Gastroesophageal sphincter (tissue), 4 donors: ENCODE results near the gene LARP1. TPM values are rescaled to one million over a fixed set of nuclear protein-coding genes. Genes with fewer than 3 reads are reported as not detected.
"Not testable (repeated sequence)": the region's sequence is repeated elsewhere in the genome, so short reads cannot be mapped to it uniquely, and the experiment has no call there.

Experiments
- ATAC-seq: fragments of 150-250 bp; one replicate; pipeline ENCODE4 v1.9.1; 2016; ENCODE audit warnings: mild to moderate bottlenecking, moderate library complexity
- H3K27ac ChIP-seq, 4 donors: fragments of 200-600 bp; sonication (generic) in 3 of 4; 1 replicate in 3 of 4; 2 replicates in 1 of 4; pipeline ENCODE4 v1.5.1; 2016 to 2019
- H3K27me3 ChIP-seq: fragments of 200-600 bp; sonication (generic); one replicate; pipeline ENCODE4 v1.5.1; 2019
- H3K36me3 ChIP-seq, 2 donors: fragments of 200-600 bp; sonication (generic); one replicate each; pipeline ENCODE4 v1.5.1; 2019; ENCODE audit warnings: control low read depth in 1 of 2
- H3K4me1 ChIP-seq, 3 donors: fragments of 200-600 bp; sonication (generic); 1 replicate in 2 of 3; 2 replicates in 1 of 3; pipeline ENCODE4 v1.5.1; 2016 to 2019; ENCODE audit warnings: control low read depth in 2 of 3
- H3K4me3 ChIP-seq, 2 donors: fragments of 200-600 bp; sonication (generic); one replicate each; pipeline ENCODE4 v1.5.1; 2019; ENCODE audit warnings: mild to moderate bottlenecking in 1 of 2, moderate library complexity in 1 of 2
- H3K9me3 ChIP-seq, 3 donors: fragments of 200-600 bp; sonication (generic); one replicate each; pipeline ENCODE4 v1.5.1; 2017 to 2019; ENCODE audit warnings: control low read depth in 2 of 3
- EP300 ChIP-seq: sonication (generic); formaldehyde crosslinking; IDR thresholded peaks from one replicate; pipeline ENCODE4 v1.6.1; 2017; ENCODE audit warnings: antibody characterized with exemption, mild to moderate bottlenecking
- POLR2A ChIP-seq, 2 donors: fragments of 450-650 bp; IDR thresholded peaks; one replicate each; pipeline ENCODE4 v1.6.1; 2017; ENCODE audit warnings: antibody characterized with exemption in 2 of 2, mild to moderate bottlenecking in 2 of 2, moderate library complexity in 1 of 2
- POLR2AphosphoS5 ChIP-seq: sonication (generic); formaldehyde crosslinking; IDR thresholded peaks from one replicate; pipeline ENCODE4 v1.6.1; 2017; ENCODE audit warnings: antibody characterized with exemption
- WGBS, 2 donors: methylation state at CpG; one replicate each; pipeline ENCODE4 v1.1.5; 2018; ENCODE audit warnings: low coverage in 1 of 2; 5-methylcytosine and 5-hydroxymethylcytosine counted together
- total RNA-seq, 4 donors: library from RNA; depleted of rRNA; stranded (reverse); fragments of >200 nt; gene quantifications; one replicate each; pipeline ENCODE4 v1.1.0, GENCODE V29; 2016
- TF ChIP-seq, protein P1 (sequence below), 4 experiments: fragments of 200-600 bp in 2 of 4; fragments of 450-650 bp in 2 of 4; sonication (generic) in 1 of 4; IDR thresholded peaks; one replicate each; pipeline ENCODE4 v1.5.1; 2017 to 2019; ENCODE audit warnings: antibody characterized with exemption in 4 of 4, mild to moderate bottlenecking in 2 of 4, moderate library complexity in 2 of 4

LARP1 gene
- total RNA-seq, 4 donors from 2014 or later: 64.6 to 118 (median 80.1) TPM

DNA sequence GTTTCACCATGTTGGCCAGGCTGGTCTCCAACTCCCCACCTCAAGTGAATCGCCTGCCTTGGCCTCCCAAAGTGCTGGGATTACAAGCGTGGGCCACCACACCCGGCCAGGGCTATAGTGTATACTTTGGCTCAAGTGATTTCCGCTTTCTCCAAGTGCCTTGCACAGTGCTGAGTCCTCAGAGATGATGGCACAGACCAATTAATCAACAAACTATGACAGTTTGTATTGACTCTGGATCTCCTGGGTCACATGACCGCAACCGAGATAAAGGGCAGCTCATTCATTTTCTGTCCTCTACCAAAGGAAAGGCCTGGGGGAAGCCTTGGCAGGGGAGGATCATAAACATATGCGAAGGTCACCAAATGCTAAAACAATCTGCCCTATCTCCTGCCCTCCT lies 11.4 kb upstream of the LARP1 start:
- no peak for ATAC-seq
- peaks cover 0 to 37% (median 14%) of the 10 kb centered on the region in 3 donors for H3K4me1 ChIP-seq
- H3K36me3 ChIP-seq: no peaks in the 10 kb centered on the region
- TF ChIP-seq, protein P1, sequence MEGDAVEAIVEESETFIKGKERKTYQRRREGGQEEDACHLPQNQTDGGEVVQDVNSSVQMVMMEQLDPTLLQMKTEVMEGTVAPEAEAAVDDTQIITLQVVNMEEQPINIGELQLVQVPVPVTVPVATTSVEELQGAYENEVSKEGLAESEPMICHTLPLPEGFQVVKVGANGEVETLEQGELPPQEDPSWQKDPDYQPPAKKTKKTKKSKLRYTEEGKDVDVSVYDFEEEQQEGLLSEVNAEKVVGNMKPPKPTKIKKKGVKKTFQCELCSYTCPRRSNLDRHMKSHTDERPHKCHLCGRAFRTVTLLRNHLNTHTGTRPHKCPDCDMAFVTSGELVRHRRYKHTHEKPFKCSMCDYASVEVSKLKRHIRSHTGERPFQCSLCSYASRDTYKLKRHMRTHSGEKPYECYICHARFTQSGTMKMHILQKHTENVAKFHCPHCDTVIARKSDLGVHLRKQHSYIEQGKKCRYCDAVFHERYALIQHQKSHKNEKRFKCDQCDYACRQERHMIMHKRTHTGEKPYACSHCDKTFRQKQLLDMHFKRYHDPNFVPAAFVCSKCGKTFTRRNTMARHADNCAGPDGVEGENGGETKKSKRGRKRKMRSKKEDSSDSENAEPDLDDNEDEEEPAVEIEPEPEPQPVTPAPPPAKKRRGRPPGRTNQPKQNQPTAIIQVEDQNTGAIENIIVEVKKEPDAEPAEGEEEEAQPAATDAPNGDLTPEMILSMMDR (IDR thresholded peaks at IDR 0.05): no peak
- TF ChIP-seq POLR2A (IDR thresholded peaks at IDR 0.05): no peak
- no peak for TF ChIP-seq EP300
- no peak for TF ChIP-seq POLR2AphosphoS5
- no peaks in the 10 kb centered on the region for H3K9me3 ChIP-seq
- no peaks in the 10 kb centered on the region for H3K27me3 ChIP-seq
- H3K27ac ChIP-seq: no peak overlapping the region
- H3K4me3 ChIP-seq: no peak overlapping the region
- 91 to 92% methylated on average over 2 to 4 of the region's 7 CpGs for WGBS, 2 donors

DNA sequence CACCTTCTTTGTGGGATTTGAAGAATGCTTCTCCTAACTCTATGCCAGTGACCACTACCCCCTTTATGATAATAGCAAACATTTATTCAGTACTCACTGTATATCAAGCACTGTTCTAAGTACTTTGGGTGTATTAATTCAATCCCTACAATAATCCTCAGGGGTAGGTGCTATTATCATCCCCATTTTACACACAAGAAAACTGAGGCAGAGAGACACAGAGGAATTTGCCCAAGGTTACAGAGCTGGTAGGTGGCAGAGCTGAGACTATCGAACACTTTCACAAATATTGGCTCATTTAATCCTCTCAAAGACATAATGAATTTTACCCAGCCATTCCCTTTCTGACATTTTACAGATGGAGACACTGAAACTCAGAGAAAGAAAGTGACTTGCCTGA lies 9.8 kb upstream of the LARP1 start:
- no peak for ATAC-seq
- no peaks in the 10 kb centered on the region for H3K27me3 ChIP-seq
- H3K4me1 ChIP-seq: peaks cover 0 to 39% (median 12%) of the 10 kb centered on the region in 3 donors
- TF ChIP-seq POLR2AphosphoS5: no peak
- TF ChIP-seq, protein P1 (IDR thresholded peaks at IDR 0.05): no peak
- TF ChIP-seq EP300: no peak
- TF ChIP-seq POLR2A (IDR thresholded peaks at IDR 0.05): no peak
- H3K4me3 ChIP-seq: no peak overlapping the region
- H3K27ac ChIP-seq: no peak overlapping the region
- 100% methylated on average over 1 of the region's 1 CpG; no CpG with 5 or more reads in 1 of the 2 donors for WGBS, 2 donors
- no peaks in the 10 kb centered on the region for H3K9me3 ChIP-seq
- H3K36me3 ChIP-seq: no peaks in the 10 kb centered on the region

DNA sequence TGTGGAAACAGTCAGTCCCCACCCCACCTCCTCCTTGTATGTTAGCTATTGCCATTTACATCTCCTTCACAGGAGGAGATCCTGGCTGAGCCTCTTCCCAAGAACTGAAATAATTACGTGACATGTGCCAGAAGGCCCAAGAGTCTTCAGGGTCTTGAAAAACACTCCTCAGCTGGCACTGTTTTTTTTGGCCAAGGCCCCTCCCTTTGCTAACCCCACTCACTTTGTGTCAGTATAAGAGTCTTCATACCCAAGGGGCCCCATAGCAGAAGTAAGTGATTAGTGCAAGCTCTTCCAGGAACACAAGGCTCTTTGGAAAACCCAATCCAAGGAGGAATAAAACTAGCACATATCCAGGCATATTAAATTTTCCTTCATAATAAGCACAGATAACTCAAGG lies 5.7 kb upstream of the LARP1 start:
- H3K27ac ChIP-seq: no peak overlapping the region
- H3K9me3 ChIP-seq: no peaks in the 10 kb centered on the region
- no peaks in the 10 kb centered on the region for H3K36me3 ChIP-seq
- no peak overlapping the region for H3K4me3 ChIP-seq
- no peak for ATAC-seq
- H3K4me1 ChIP-seq: peaks cover 3 to 44% (median 4%) of the 10 kb centered on the region in 3 donors
- TF ChIP-seq POLR2AphosphoS5: no peak
- no peak for TF ChIP-seq EP300
- no peak for TF ChIP-seq POLR2A (IDR thresholded peaks at IDR 0.05)
- TF ChIP-seq, protein P1 (IDR thresholded peaks at IDR 0.05): no peak
- 50% methylated on average over 1 of the region's 1 CpG; no CpG with 5 or more reads in 1 of the 2 donors for WGBS, 2 donors
- no peaks in the 10 kb centered on the region for H3K27me3 ChIP-seq

DNA sequence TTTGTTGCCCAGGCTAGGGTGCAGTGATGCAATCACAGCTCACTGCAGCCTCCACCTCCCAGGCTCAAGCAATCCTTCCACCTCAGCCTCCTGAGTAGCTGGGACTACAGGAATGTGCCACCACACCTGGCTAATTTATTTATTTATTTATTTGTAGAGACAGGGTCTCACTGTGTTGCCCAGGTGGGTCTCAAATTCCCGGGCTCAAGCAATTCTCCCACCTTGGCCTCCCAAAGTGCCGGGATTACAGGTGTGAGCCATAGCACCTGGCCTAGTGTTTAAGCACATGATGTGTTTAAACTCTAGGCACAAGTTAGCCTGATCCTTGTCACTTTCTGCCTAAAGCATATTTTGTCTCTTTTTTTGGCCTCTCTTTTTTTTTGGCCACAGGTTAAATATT lies 4.5 kb upstream of the LARP1 start:
- H3K4me1 ChIP-seq: peaks cover 3 to 47% (median 4%) of the 10 kb centered on the region in 3 donors
- not testable (repeated sequence) for H3K27ac ChIP-seq, H3K36me3 ChIP-seq, H3K27me3 ChIP-seq, ATAC-seq, H3K9me3 ChIP-seq, H3K4me3 ChIP-seq
- 90% methylated on average over 2 of the region's 2 CpGs; no CpG with 5 or more reads in 1 of the 2 donors for WGBS, 2 donors

DNA sequence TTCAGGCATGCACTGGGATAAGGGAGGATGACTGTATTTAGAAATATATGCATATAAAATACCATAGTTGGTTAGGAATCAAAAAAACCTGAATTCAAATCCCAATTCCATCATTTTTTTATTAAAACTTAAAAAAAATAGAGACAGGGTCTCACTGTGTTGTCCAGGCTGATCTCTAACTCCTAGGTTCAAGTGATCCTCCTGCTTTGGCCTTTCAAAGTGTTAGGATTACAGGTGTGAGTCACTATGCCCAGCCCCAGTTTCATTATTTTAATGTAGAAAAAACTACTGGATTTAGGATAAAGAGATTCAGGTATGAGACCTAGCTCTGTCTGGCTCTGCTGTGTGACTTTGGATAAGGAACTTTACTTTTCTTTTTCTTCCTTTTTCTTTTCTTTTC lies 3.3 kb upstream of the LARP1 start:
- TF ChIP-seq, protein P1 (IDR thresholded peaks at IDR 0.05): no peak
- TF ChIP-seq POLR2AphosphoS5: no peak
- TF ChIP-seq EP300: no peak
- no peak for TF ChIP-seq POLR2A (IDR thresholded peaks at IDR 0.05)
- ATAC-seq: no peak
- H3K9me3 ChIP-seq: no peaks in the 10 kb centered on the region
- peak overlapping the region in 1 of 4 donors; percentile 100 for H3K27ac ChIP-seq
- no peak overlapping the region for H3K4me3 ChIP-seq
- no peaks in the 10 kb centered on the region for H3K27me3 ChIP-seq
- no peaks in the 10 kb centered on the region for H3K36me3 ChIP-seq
- H3K4me1 ChIP-seq: peaks cover 3 to 47% (median 4%) of the 10 kb centered on the region in 3 donors
